H1 (cell line): ENCODE data around the gene PHACTR1.
"Not testable (repeated sequence)": the region's sequence is repeated elsewhere in the genome, so short reads cannot be mapped to it uniquely, and the experiment has no call there.

Experiments used
- POLR2AphosphoS5 ChIP-seq: IDR thresholded peaks from 2 replicates; pipeline ENCODE4 v1.6.1; 2011; ENCODE audit warnings: low read depth, low read length
- RFX5 ChIP-seq: IDR thresholded peaks from 2 replicates; pipeline ENCODE4 v1.6.1; 2011; ENCODE audit warnings: low read depth, low read length, improper control_type of control experiment, borderline replicate concordance
- TEAD4 ChIP-seq: IDR thresholded peaks from 2 replicates; pipeline ENCODE4 v1.6.1; 2012; ENCODE audit warnings: low read depth, low read length, inconsistent platforms, mixed read lengths
- TF ChIP-seq, protein P1 (sequence below), 3 experiments: IDR thresholded peaks; 1 replicate in 2 of 3; 2 replicates in 1 of 3; pipeline versions ENCODE4 v1.5.1 to v1.6.1; 2011; ENCODE audit warnings: low read length in 3 of 3, mild to moderate bottlenecking in 3 of 3, inconsistent platforms in 2 of 3, low read depth in 1 of 3, moderate library complexity in 1 of 3; ENCODE audit not compliant: insufficient read depth in 1 of 3; ENCODE audit errors: control extremely low read depth in 1 of 3

GRCh38 chr6:12762731-12763434 lies 46.3 kb downstream of the PHACTR1 start:
- TF ChIP-seq, protein P1, sequence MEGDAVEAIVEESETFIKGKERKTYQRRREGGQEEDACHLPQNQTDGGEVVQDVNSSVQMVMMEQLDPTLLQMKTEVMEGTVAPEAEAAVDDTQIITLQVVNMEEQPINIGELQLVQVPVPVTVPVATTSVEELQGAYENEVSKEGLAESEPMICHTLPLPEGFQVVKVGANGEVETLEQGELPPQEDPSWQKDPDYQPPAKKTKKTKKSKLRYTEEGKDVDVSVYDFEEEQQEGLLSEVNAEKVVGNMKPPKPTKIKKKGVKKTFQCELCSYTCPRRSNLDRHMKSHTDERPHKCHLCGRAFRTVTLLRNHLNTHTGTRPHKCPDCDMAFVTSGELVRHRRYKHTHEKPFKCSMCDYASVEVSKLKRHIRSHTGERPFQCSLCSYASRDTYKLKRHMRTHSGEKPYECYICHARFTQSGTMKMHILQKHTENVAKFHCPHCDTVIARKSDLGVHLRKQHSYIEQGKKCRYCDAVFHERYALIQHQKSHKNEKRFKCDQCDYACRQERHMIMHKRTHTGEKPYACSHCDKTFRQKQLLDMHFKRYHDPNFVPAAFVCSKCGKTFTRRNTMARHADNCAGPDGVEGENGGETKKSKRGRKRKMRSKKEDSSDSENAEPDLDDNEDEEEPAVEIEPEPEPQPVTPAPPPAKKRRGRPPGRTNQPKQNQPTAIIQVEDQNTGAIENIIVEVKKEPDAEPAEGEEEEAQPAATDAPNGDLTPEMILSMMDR (IDR thresholded peaks at IDR 0.05; ENCODE audit: control extremely low read depth in 1 of 3, insufficient read depth in 1 of 3, low read depth in 1 of 3, low read length in 3 of 3), result not testable (repeated sequence)
- not testable (repeated sequence) for TF ChIP-seq POLR2AphosphoS5, RFX5, TEAD4
